ENCODE results near the gene BCL2L13.

The BCL2L13 gene

DNA sequence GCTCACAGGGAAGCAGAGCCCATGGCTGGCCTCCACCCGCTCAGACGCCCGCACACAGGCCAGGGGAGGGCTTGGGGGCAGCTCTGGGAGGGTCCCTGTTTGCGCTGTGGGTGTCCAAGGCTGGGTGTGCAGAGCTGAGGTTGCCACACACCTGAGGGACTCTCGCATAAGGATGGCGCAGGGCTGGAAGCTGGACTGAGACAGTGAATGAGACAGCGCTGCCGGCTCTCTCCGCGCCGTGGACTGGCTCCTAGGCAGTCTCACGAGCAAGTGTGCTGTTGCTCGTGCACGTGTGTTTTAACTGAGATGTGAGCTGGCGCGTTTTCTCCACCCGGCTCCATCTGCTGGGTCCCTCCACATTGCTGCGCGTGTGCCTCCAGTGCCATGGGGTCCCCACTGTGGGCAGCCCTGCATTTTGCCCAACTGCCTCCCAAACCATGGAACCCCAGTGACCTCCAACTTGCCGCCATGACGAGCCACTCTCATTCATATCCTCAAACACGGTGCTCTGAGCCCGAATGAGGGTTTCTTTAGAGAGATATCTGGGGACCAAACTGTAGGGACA lies 139.9 kb downstream of the BCL2L13 start:
- no peak overlapping the region for H3K27ac ChIP-seq
- no peaks in the 10 kb centered on the region for H3K27me3 ChIP-seq (ENCODE audit: insufficient read depth, low read depth, severe bottlenecking)
- no peak for DNase-seq
- H3K36me3 ChIP-seq = no peaks in the 10 kb centered on the region
- no peaks in the 10 kb centered on the region for H3K9me3 ChIP-seq (ENCODE audit: severe bottlenecking)
- TF ChIP-seq, protein P1, sequence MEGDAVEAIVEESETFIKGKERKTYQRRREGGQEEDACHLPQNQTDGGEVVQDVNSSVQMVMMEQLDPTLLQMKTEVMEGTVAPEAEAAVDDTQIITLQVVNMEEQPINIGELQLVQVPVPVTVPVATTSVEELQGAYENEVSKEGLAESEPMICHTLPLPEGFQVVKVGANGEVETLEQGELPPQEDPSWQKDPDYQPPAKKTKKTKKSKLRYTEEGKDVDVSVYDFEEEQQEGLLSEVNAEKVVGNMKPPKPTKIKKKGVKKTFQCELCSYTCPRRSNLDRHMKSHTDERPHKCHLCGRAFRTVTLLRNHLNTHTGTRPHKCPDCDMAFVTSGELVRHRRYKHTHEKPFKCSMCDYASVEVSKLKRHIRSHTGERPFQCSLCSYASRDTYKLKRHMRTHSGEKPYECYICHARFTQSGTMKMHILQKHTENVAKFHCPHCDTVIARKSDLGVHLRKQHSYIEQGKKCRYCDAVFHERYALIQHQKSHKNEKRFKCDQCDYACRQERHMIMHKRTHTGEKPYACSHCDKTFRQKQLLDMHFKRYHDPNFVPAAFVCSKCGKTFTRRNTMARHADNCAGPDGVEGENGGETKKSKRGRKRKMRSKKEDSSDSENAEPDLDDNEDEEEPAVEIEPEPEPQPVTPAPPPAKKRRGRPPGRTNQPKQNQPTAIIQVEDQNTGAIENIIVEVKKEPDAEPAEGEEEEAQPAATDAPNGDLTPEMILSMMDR (IDR thresholded peaks at IDR 0.05; ENCODE audit: low read depth, low read length) = no peak
- H3K4me3 ChIP-seq (ENCODE audit: low read depth, low read length) = no peak overlapping the region

GRCh38 chr22:17779286-17780115 lies 140.9 kb downstream of the BCL2L13 start:
- Histone ChIP-seq H3K4me3 (ENCODE audit: low read depth, low read length) (no peak overlapping the region), H3K27ac (no peak overlapping the region), H3K27me3 (ENCODE audit: insufficient read depth, low read depth, severe bottlenecking) (no peaks in the 10 kb centered on the region), H3K36me3 (no peaks in the 10 kb centered on the region), H3K9me3 (ENCODE audit: severe bottlenecking) (no peaks in the 10 kb centered on the region)
- TF ChIP-seq, protein P1 (IDR thresholded peaks at IDR 0.05; ENCODE audit: low read depth, low read length) = no peak
- DNase-seq = no peak

DNA sequence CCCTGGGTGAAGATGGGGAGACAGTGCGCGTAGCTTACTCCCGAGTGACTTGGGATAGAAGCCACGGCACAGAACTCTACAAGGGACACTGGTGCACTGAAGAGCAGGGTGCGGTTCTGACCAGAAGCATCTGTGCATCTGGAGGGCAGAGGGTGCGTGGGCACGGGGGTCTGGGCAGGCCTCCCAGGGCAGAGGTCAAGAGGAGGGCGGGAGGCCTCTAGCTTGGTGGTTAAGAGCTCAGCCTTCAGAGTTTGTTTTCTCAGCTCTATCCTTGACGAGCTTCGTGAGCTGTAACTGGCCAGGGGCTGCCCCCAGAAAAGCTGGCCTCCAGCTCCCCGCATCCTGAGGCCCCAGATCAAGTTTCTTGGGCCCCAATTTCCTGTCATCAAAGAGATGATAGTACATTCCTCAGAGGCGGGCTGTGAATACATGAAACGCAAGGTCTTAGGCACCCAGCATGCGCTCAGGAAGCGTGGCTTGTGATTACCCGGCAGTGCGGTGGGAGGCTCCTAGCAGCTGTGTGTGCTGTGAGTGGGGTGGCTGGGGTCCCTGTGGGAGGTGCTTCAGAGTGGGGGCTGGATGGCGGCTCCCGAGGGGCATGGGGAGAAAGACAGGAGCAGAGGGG lies 141.7 kb downstream of the BCL2L13 start:
- Histone ChIP-seq H3K27me3 (ENCODE audit: insufficient read depth, low read depth, severe bottlenecking) (no peaks in the 10 kb centered on the region), H3K27ac (no peak overlapping the region), H3K4me3 (ENCODE audit: low read depth, low read length) (no peak overlapping the region), H3K36me3 (no peaks in the 10 kb centered on the region), H3K9me3 (ENCODE audit: severe bottlenecking) (no peaks in the 10 kb centered on the region)
- TF ChIP-seq, protein P1 (IDR thresholded peaks at IDR 0.05; ENCODE audit: low read depth, low read length) = no peak
- DNase-seq = no peak
